B cell (primary cell): ENCODE results near the gene UBE2R2. TPM values are rescaled to one million over a fixed set of nuclear protein-coding genes. Genes with fewer than 3 reads are reported as not detected.
"Not testable (repeated sequence)": the region's sequence is repeated elsewhere in the genome, so short reads cannot be mapped to it uniquely, and the experiment has no call there.

Source experiments
- ATAC-seq: fragments of 200-7000 bp; cut with Tn5 transposase; one replicate; pipeline ENCODE4 v1.10.0; 2021; ENCODE audit warnings: low read depth, mild to moderate bottlenecking, moderate number of reproducible peaks, moderate library complexity
- CTCF ChIA-PET: fragments of 350-600 bp; sonication (Branson Sonifier 250); formaldehyde crosslinking; loops from one replicate; lab custom pipeline; 2021; ENCODE audit warnings: antibody characterized with exemption, inconsistent platforms; lab: Charles Lee
- POLR2A ChIA-PET: fragments of 350-600 bp; sonication (Branson Sonifier 250); formaldehyde crosslinking; loops from one replicate; lab custom pipeline; 2021; ENCODE audit warnings: antibody characterized with exemption; lab: Charles Lee
- DNase-seq: peaks from one replicate; pipeline ENCODE4 v3.0.0; 2013
- H2AFZ ChIP-seq: 2 replicates; pipeline ENCODE4 v1.6.1; 2012; ENCODE audit warnings: mild to moderate bottlenecking, low read depth, low read length; ENCODE audit not compliant: insufficient read depth, poor library complexity, severe bottlenecking
- H3K27ac ChIP-seq, 2 donors: 1 replicate in 1 of 2; 2 replicates in 1 of 2; pipeline ENCODE4 v1.5.1; 2012 to 2013; ENCODE audit warnings: low read length in 2 of 2, mild to moderate bottlenecking in 2 of 2, moderate library complexity in 1 of 2
- H3K27me3 ChIP-seq, 4 experiments: fragments of 200-600 bp in 1 of 4; sonication (generic) in 1 of 4; replicated peaks in 1 of 4; 1 replicate in 2 of 4; 2 replicates in 2 of 4; pipeline versions ENCODE4 v1.6.1 to v1.7.0; 2013 to 2016; ENCODE audit warnings: low read length in 3 of 4, mild to moderate bottlenecking in 2 of 4, mixed read lengths in 1 of 4, moderate library complexity in 1 of 4; ENCODE audit not compliant: insufficient read depth in 4 of 4, control insufficient read depth in 3 of 4; ENCODE audit errors: control extremely low read depth in 1 of 4
- H3K36me3 ChIP-seq, 2 experiments: replicated peaks in 1 of 2; 1 replicate in 1 of 2; 2 replicates in 1 of 2; pipeline versions ENCODE4 v1.6.1 to v1.7.1; 2013; ENCODE audit warnings: low read length in 1 of 2; ENCODE audit not compliant: insufficient read depth in 2 of 2, control insufficient read depth in 1 of 2; ENCODE audit errors: control extremely low read depth in 1 of 2, extremely low read depth in 1 of 2
- H3K4me1 ChIP-seq, 2 donors: fragments of 200-600 bp in 1 of 2; sonication (generic) in 1 of 2; 1 replicate in 1 of 2; 2 replicates in 1 of 2; pipeline versions ENCODE4 v1.5.1 to v1.6.1; 2013 to 2017; ENCODE audit warnings: low read length in 2 of 2; ENCODE audit not compliant: control insufficient read depth in 2 of 2, insufficient read depth in 2 of 2
- H3K4me2 ChIP-seq: replicated peaks from 2 replicates; pipeline ENCODE3; 2012; ENCODE audit warnings: mild to moderate bottlenecking, low read depth, low read length; ENCODE audit not compliant: poor library complexity, severe bottlenecking
- H3K4me3 ChIP-seq, 5 experiments: fragments of 200-600 bp in 1 of 5; sonication (generic) in 1 of 5; 1 replicate in 3 of 5; 2 replicates in 2 of 5; pipeline versions ENCODE4 v1.5.1 to v1.7.0; 2011 to 2016; ENCODE audit warnings: low read length in 4 of 5, mild to moderate bottlenecking in 4 of 5, low read depth in 2 of 5, control low read depth in 1 of 5, moderate library complexity in 1 of 5; ENCODE audit not compliant: insufficient read depth in 1 of 5; ENCODE audit errors: control extremely low read depth in 1 of 5, extremely low read depth in 1 of 5
- H3K79me2 ChIP-seq: fragments of 200-600 bp; sonication (generic); one replicate; pipeline ENCODE4 v1.6.0; 2016; ENCODE audit warnings: low read length; ENCODE audit not compliant: control insufficient read depth, insufficient read depth
- H3K9ac ChIP-seq: fragments of 200-600 bp; sonication (generic); 2 replicates; pipeline ENCODE4 v1.6.1; 2017; ENCODE audit warnings: mild to moderate bottlenecking, low read length, moderate library complexity
- H3K9me3 ChIP-seq, 3 donors: one replicate each; pipeline versions ENCODE4 v1.6.1 to v1.7.1; 2013; ENCODE audit warnings: low read length in 2 of 3; ENCODE audit not compliant: control insufficient read depth in 2 of 3, insufficient read depth in 1 of 3; ENCODE audit errors: control extremely low read depth in 1 of 3
- H4K20me1 ChIP-seq: 2 replicates; pipeline ENCODE4 v1.6.0; 2012; ENCODE audit warnings: mild to moderate bottlenecking, low read length; ENCODE audit not compliant: insufficient read depth, control insufficient read depth, poor library complexity, severe bottlenecking
- H3K27ac Mint-ChIP-seq: one replicate; pipeline ENCODE4 v1.8.0; 2021; ENCODE audit warnings: mixed read lengths
- H3K27me3 Mint-ChIP-seq: one replicate; pipeline ENCODE4 v1.8.0; 2021; ENCODE audit warnings: mixed read lengths
- H3K4me1 Mint-ChIP-seq: one replicate; pipeline ENCODE4 v1.8.0; 2021; ENCODE audit warnings: mixed read lengths
- H3K4me3 Mint-ChIP-seq: one replicate; pipeline ENCODE4 v1.8.0; 2021; ENCODE audit warnings: mixed read lengths
- H3K9me3 Mint-ChIP-seq: one replicate; pipeline ENCODE4 v1.8.0; 2022; ENCODE audit warnings: mixed read lengths; ENCODE audit not compliant: insufficient read depth
- EZH2 ChIP-seq: IDR thresholded peaks from 2 replicates; pipeline ENCODE4 v1.6.1; 2012; ENCODE audit warnings: borderline replicate concordance, low read depth, mild to moderate bottlenecking, moderate library complexity, low read length; ENCODE audit not compliant: insufficient read depth, poor library complexity, severe bottlenecking
- WGBS: methylation state at CpG from one replicate; pipeline ENCODE4 v1.1.5; 2013; ENCODE audit warnings: missing lambda C conversion rate; ENCODE audit not compliant: insufficient coverage; 5-methylcytosine and 5-hydroxymethylcytosine counted together
- intact Hi-C: fragments of 100-400 bp; cut with micrococcal nuclease; formaldehyde crosslinking; loops from one replicate; pipeline ENCODE4 v1.10.0; 2022
- polyA plus RNA-seq: library from polyadenylated mRNA; depleted of rRNA; stranded (reverse); fragments of >200 nt; gene quantifications from 2 replicates; pipeline ENCODE4 v1.2.3, GENCODE V29; 2012
- total RNA-seq, 2 donors: library from RNA; stranded (reverse); fragments of 120-200 nt in 1 of 2; gene quantifications; 1 replicate in 1 of 2; 2 replicates in 1 of 2; pipeline versions ENCODE4 v1.2.3 to v1.2.4, GENCODE V29; 2013 to 2022
- TF ChIP-seq, protein P1 (sequence below): fragments of 200-600 bp; IDR thresholded peaks from one replicate; pipeline ENCODE4 v1.8.0; 2022; ENCODE audit warnings: antibody characterized with exemption, mild to moderate bottlenecking

Gene UBE2R2
- total and polyA plus RNA-seq, 2 donors (not counting 1 experiment from before 2014, with no cell fraction given), result 18.9 to 48.8 TPM

DNA sequence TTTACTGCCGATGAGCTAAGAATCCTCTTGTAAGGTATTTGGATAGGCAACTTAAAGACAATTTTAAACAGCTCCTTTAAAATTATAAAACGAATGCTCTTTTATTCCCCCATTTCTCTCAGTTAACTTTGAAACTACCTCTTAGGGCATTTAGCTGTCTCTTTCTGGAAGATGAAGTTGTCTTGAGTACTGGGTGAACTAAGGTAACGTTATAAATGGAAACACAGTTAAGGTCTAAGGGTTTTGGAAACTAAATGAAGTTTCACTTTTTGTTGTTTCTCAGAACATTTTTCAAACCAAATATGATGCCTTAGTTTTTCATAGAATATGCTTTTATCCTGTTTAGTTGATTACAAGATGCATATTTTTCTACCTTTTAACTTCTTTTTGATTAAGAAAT lies 6.8 kb downstream of the UBE2R2 start:
- H3K9me3 Mint-ChIP-seq, result no peaks in the 10 kb centered on the region
- Histone ChIP-seq H3K4me2 (peak overlapping the region; percentile 2), H3K27me3 (no peaks in the 10 kb centered on the region), H3K9ac (no peak overlapping the region), H4K20me1 (peaks cover 38% of the 10 kb centered on the region), H3K9me3 (peaks cover 0 to 6% (median 0%) of the 10 kb centered on the region in 3 donors), H3K27ac (no peak overlapping the region), H3K79me2 (peaks cover 98% of the 10 kb centered on the region), H3K4me1 (peaks cover 19 to 22% of the 10 kb centered on the region in 2 donors), H3K36me3 (peaks cover 0 to 5% of the 10 kb centered on the region in 2 experiments), H3K4me3 (no peak overlapping the region), H2AFZ (no peak overlapping the region)
- CTCF ChIA-PET, result interaction anchor here (1.0 kb wide), 1 partner anchor 11 kb away, joined by 3 read pairs; no protein-coding TSS in a partner anchor
- H3K27me3 Mint-ChIP-seq, result no peaks in the 10 kb centered on the region
- H3K4me1 Mint-ChIP-seq, result peaks cover 32% of the 10 kb centered on the region
- POLR2A ChIA-PET, result interaction anchor here (2.0 kb wide), 1 partner anchor 8 kb away, joined by 10 read pairs; no protein-coding TSS in a partner anchor
- no peak for DNase-seq
- no peak for TF ChIP-seq EZH2
- TF ChIP-seq, protein P1, sequence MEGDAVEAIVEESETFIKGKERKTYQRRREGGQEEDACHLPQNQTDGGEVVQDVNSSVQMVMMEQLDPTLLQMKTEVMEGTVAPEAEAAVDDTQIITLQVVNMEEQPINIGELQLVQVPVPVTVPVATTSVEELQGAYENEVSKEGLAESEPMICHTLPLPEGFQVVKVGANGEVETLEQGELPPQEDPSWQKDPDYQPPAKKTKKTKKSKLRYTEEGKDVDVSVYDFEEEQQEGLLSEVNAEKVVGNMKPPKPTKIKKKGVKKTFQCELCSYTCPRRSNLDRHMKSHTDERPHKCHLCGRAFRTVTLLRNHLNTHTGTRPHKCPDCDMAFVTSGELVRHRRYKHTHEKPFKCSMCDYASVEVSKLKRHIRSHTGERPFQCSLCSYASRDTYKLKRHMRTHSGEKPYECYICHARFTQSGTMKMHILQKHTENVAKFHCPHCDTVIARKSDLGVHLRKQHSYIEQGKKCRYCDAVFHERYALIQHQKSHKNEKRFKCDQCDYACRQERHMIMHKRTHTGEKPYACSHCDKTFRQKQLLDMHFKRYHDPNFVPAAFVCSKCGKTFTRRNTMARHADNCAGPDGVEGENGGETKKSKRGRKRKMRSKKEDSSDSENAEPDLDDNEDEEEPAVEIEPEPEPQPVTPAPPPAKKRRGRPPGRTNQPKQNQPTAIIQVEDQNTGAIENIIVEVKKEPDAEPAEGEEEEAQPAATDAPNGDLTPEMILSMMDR, result no peak
- no peak overlapping the region for H3K27ac Mint-ChIP-seq
- WGBS, result no CpG with 5 or more reads among the region's 3 CpGs
- intact Hi-C loops, result no loop called here
- ATAC-seq, result no peak
- H3K4me3 Mint-ChIP-seq, result no peak overlapping the region

DNA sequence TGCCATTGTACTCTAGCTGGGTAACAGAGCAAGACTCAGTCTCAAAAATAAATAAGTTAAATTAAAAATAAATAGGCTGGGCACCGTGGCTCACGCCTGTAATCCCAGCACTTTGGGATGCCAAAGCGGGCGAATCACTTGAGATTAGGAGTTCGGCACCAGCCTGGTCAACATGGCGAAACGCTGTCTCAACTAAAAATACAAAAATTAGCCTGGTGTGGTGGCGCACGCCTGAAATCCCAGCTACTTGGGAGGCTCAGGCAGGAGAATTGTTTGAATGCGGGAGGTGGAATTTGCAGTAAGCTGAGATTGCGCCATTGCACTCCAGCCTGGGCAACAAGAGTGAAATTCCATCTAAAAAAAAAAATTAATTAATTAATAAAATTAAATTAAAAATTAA lies 10.3 kb downstream of the UBE2R2 start:
- H3K9me3 Mint-ChIP-seq, DNase-seq, H3K27me3 Mint-ChIP-seq, ATAC-seq, H3K27ac ChIP-seq, H2AFZ ChIP-seq, H3K9me3 ChIP-seq, POLR2A ChIA-PET, H3K4me3 ChIP-seq, H3K27ac Mint-ChIP-seq, H3K4me2 ChIP-seq, H3K4me3 Mint-ChIP-seq, H3K9ac ChIP-seq, H3K27me3 ChIP-seq, intact Hi-C loops: not testable (repeated sequence)
- peaks cover 6 to 13% of the 10 kb centered on the region in 2 donors for H3K4me1 ChIP-seq
- peaks cover 0 to 11% of the 10 kb centered on the region in 2 experiments for H3K36me3 ChIP-seq
- H3K79me2 ChIP-seq, result peaks cover 95% of the 10 kb centered on the region
- CTCF ChIA-PET, result interaction anchor here (0.8 to 1.3 kb wide), 3 partner anchors 12 to 61 kb away, joined by 3 to 5 read pairs (median 4); no protein-coding TSS in a partner anchor
- WGBS, result 96% methylated on average over 7 of the region's 11 CpGs
- peaks cover 12% of the 10 kb centered on the region for H3K4me1 Mint-ChIP-seq
- peaks cover 54% of the 10 kb centered on the region for H4K20me1 ChIP-seq

DNA sequence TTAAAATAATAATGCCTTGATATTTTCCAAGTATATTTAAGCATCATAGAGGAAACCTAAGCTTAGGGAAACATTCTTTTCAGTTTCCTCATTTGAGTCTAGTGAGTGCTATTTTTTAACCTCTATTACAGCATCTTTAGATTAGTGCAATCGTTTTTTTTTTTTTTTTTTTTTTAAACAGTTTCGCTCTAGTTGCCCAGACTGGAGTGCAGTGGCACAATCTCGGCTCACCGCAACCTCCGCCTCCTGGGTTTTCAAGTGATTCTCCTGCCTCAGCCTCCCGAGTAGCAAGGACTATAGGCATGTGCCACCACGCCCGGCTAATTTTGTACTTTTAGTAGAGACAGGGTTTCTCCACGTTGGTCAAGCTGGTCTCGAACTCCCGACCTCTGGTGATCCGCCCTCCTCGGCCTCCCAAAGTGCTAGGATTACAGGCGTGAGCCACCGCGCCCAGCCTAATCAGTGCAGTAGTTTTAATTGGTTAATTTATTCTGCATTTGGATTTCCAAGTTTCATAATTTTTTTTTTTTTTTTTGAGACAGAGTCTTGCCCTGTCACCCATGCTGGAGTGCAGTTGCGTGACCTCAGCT lies 12.8 kb downstream of the UBE2R2 start:
- not testable (repeated sequence) for ATAC-seq, H2AFZ ChIP-seq

More for the DNA sequence above, 12.8 kb downstream of the UBE2R2 start:
- H3K4me3 ChIP-seq, intact Hi-C loops, H3K9ac ChIP-seq, DNase-seq, H3K27me3 Mint-ChIP-seq, H3K4me3 Mint-ChIP-seq, H3K4me1 ChIP-seq, H3K27me3 ChIP-seq, H3K27ac ChIP-seq, H3K4me1 Mint-ChIP-seq, H3K27ac Mint-ChIP-seq, H3K9me3 Mint-ChIP-seq, H3K9me3 ChIP-seq, H3K4me2 ChIP-seq, H3K36me3 ChIP-seq: not testable (repeated sequence)
- ChIA-PET POLR2A (interaction anchor here (0.5 to 1.1 kb wide), 3 partner anchors 14 to 476 kb away, joined by 3 to 8 read pairs (median 3); no protein-coding TSS in a partner anchor), CTCF (interaction anchor here (0.7 to 1.2 kb wide), 3 partner anchors 16 to 206 kb away, joined by 3 to 5 read pairs (median 3); no protein-coding TSS in a partner anchor)
- peaks cover 90% of the 10 kb centered on the region for H3K79me2 ChIP-seq
- H4K20me1 ChIP-seq, result peaks cover 62% of the 10 kb centered on the region
- 95% methylated on average over 11 of the region's 17 CpGs for WGBS
